Stimulated activated CD8-positive, alpha-beta memory T cell treated with anti-CD3 and anti-CD28 coated beads, Interleukin-7, amount 100 ng/mL, for 48 hours (primary cell): ENCODE data around the gene EEFSEC.

Source experiments
- DNase-seq, 2 donors: peaks; one replicate each; pipeline ENCODE4 v3.0.0-alpha.2; 2020; ENCODE audit warnings: low read depth in 1 of 2; ENCODE audit errors: extremely low read depth in 1 of 2

Gene EEFSEC

DNA sequence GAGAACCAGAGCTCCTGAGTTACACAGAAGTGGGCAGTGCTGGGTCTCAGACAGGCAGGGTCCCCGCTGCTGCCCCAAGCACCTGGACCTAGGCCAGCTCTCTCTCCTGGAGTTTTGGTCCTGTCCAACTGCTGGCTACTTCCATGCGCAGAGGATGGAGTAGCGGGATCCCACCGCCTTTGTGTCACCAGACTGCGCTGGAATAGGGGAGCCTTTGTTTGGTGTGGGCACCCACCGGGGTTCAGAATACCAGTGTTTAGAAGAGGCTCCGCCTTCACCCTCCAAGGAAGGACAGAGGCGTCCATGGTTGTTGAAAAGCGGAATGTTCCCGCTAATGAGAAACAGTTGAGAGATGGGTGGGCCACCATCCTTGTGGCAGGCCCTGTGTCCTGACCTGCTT lies 159.0 kb downstream of the EEFSEC start:
- no peak for DNase-seq

DNA sequence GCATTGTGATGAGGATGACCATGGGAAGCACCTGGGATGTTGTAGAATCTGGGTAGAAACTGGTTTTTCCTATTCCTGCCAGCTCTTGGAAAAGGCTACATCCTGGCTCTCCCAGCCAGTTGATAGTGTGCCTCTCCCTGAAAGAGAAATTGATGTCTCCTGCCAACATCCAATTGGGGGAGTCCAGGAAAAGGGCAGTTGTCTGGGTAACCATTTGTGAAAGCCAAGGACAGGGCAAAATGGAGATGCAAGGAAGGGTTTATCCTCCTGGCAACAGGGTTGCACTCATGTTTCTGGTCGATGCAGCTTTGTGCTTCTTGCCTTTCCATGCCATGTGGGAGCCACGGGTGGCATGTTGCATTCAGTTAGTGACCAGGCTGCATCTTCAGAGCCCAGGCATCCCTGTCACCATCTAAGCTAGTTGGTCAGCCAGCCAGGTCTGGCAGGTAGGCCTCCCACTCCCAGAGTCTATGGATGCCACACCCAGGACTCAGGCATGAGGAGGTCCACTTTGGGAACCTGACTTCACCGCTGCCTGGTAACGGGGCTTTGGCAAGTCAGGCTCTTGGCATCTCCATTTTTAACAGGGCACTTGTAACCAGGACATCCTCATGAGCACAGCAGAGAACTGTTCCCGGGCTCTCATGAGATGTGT lies 159.9 kb downstream of the EEFSEC start:
- no peak for DNase-seq

DNA sequence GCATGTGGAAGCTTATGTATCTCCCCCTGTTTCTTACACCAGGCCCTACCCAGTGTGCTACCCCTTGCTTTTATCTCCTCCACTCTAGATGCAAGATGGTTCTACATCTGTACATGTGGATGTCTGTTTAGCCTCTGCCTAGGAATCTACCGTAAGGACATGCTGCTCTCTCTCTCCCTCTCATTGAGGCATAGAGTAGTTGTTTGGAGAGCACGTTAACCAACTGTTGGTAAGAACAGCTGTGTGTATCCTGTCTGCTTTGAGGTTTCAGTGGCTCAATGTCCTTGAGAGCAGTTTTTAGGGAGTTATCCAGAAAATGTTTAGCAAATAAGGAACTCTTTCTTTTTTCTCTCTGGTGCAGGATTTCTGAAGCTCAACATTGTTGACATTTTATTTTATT lies 160.7 kb downstream of the EEFSEC start:
- DNase-seq, result no peak

DNA sequence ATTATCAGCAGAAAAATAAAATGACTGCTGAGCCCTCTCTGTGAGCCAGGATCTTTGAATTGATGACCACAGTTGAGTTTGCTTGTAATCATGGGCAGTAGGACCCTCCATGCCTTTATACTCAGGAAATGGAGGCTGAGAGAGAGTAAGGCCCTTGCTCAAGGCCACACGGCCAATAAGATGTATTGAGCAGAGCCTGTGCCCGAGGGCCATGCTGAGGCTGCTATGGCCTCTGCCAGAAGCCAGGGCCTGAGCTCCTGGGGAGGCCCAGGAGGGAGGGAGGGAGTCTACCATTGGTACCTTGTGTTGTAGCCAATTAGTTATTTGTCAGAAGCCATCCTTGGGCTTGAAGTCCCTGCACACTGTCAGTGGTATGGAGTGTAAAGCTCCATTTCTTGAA lies 162.0 kb downstream of the EEFSEC start:
- no peak for DNase-seq

DNA sequence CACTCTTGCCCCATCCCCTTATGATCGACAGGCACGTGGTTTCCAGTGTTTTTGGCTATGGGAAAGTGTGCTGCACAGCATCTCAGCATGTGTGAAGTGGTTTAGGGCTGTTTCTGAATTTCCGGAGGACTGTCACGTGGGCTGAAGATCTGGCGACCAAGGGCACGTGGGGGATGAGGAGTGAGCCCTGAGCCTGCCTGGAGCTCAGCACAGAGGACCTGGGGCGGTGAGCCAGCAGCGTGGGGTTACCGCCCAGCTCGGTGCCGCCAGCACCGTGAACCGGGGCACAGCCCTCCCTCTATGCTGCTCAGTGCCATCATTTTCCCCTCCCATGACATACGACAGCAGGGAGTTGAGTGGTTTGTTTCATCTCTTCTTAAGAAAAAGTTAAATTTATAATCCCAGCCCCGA lies 163.2 kb downstream of the EEFSEC start:
- peak; percentile 10 to 17 for DNase-seq

DNA sequence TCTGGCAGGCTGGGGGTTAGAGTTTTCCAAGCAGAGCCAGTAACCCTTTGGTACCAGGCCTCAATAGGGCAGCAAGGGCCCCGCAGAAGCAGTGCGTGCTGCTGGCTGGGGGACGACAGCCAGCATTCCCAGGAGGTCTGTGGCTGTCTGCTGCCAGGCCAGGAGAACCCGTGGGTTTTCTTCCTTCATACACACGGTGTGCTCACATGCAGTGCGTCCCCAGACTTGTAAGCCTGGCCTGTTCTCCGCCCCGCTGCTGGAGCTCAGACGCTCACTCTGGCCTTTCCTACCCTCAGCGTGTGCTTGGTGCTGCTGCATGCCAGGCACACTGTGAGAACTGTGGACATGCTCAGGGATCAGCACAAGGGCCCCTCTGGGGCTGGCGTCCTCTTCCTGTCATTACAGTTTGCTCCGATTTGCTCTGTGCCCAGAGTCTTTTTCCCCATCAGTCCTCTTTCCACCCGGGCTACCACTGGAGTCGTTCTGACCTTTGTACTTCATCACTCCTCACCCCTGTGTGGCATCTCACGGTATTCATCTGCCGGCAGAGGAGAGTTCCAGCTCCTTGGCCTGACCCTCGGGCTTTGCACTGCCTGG lies 163.9 kb downstream of the EEFSEC start:
- DNase-seq, result no peak

DNA sequence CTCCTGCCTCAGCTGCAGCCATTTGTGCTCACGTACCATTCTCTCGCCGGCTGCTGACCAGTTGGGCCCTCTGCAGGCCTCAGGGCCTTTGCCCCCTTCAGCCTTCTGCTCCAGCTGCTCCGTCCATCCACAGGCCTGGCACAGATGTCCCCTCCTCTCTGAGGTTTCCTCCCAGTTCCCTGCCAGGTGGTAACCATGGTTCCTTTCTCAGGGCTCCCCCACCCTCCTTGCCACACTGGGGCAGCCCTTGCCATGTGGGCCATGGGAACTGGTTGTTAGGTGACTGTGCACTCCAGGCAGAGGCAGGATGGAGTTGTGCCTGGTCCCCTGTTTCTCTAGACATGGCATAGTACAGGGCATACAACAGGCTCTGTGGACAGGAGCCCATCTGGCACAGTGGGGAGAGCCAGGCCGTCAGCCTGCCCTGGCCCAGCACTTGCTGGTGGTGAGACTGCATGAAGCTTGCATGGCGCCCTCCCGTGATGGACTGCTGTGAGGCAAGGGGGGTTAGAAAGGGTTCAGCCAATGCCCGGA lies 164.5 kb downstream of the EEFSEC start:
- DNase-seq, result no peak

DNA sequence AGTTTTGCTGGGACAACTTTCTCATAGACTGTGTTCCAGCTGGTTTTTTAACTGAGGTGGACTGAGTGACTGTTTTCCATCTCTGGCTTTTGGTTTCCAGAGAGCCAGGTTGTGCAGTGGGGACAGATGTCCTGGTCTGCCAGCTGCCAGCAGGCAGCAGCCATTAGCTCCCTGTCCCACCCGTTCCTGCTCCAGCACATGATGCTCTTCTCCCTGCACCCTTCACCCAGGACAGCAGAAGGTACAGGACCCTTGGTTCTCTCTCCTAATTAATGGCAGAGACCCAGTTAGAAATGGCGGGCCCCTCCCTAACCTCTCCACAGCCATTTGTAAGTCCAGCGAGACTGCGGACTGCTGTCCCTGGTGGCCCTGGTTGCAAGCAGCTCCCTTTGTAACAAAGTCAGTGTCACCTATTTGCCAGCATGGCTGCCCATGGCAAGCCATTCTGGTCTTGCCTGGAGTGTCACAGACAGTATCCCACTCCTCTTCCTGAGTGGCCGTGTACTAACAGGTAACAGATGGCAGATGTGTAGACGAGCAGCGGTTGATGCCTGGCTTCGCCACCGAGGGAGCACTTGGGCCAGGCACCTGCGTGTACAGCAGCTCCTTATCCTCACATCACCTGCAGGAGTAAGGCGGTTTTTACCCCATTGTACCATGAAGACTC lies 165.1 kb downstream of the EEFSEC start:
- no peak for DNase-seq

DNA sequence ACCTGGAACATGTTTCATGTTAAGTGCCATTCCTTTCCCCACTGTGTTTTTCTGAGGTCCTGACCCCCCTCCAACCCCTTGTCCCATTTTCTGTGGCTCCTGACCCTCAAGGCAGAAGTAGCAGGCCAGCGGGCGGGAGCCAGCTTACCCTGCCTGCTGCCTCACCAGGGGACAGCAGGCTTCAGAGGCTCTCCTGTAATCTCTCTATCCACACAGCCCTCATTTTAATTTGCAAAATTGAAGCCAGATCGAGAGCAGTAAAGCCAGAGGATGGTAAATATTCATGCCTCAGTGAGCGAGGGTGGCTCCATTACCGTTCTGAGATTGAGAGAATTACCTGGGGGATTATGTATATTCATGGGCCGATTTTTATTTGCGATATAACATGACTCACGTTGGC lies 165.8 kb downstream of the EEFSEC start:
- no peak for DNase-seq

DNA sequence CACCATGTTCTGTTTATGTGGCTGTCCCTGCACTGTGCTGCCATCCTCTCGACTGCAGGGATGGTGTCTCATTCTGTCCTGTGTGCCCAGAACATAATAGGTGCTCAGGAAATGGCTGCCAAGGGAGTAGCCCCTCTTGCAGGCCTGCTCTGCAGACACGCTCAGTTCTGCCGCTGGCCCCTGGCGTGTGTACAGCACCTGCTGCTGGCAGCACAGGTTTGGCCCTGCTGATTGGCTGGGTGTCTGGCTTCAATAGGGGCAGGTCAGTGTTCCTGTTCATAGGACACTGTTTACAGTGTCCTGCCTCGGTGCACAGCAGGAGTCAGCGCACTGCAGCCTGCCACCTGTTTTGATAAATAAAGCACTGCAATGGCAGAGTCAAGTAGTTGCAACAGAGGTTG lies 166.5 kb downstream of the EEFSEC start:
- no peak for DNase-seq

DNA sequence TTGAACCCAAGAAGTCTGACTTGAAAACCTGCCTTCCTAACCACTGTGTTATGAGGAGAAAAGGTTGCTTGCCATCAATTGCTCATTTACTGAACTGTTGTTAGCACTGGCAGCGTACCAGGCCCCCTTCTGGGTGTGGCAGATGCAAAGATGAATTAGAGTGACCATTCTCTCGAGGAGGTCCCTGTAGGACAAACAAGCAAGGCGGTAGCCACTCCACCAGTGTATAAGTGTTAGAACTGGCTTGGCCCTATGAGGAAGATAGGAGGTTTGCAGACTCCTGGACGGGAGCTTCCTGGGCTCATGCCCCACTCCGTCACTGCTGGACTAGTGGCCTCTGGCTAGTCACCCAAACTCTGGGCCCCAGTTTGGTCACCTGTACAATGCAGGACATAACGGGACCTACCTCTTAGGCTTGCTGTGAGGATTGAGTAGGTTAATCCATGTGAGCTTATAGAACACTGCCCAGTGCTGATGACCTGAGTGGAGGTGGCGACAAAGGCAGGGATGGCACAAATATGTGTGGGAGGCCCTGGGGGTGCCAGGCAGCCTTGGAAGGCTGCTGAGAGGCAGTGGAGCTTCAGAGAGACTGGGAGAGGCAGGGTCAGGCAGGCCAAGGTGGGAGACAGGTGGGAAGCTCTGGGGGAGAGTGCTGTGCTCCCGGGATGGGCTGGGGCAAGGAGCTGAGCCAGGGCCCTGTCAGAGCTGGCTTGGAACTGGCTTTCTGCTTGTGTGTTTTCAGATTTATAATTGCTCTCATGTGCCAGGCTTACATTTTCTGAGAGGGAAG lies 167.5 kb downstream of the EEFSEC start:
- DNase-seq, result no peak

DNA sequence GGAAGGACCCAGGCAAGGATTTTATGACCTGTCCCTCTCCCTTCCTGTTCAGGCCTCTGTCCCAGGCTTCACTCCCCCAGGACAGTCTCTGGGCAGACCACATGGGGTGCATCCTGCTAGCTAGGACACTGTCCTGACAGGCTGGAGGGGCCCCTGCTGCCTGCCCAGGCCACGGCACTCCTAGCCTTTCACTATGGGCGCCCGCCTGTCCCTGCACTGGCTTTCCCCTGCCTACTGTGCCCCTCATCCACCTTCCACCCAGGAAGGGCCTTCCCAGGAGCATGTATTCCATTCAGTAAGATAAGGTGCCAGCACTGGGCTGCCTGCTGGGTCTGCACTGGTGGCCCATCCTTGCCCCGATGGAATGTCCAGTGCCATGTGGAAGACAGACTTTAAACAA lies 168.1 kb downstream of the EEFSEC start:
- no peak for DNase-seq

DNA sequence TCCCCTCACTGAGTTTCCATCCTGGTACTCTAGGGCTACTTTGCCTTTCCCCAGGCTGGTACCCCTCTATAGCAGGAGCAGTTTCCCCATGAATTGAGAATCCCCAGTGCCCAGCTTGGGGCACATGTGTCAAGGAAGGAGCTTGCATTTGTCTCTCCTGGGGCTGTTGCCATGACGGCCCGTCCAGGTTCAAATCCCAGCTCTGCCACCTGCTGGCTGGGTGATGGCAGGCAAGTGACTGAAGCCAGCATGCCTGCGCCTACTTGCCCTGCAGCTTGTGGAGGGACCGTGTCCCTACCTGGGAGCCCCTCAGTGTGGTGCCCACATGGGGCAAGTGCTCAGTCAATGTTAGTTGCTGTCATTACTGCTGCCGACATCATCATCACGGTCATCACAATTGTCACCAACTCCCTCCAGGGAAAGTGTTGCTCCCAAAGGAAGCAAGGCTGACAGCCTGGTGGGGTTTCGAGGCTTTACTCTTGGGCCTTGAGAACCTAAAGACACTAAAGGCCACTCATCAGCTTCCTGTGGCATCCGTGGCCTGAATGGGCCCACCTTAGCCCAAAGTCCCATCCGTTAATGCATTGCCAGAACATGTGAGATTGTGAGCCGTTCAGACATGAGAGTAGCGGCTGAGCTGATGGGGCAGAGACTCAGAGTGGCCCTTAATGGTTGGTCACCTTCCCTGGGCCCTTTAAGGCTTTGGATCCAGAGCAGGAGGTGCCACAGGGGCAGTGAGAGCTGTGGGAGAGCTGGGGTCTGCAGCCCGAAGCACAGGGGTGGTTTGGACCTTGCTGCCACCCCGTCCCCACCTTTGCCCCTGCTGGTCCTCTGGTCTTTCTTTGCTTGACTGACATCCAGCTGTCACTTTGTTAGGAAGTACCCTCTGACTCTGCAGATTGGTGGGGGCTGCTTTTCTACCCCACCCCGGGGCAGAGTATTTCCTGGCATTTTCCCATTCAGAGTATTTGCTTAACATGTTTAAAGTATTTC lies 169.0 kb downstream of the EEFSEC start:
- DNase-seq, result peak in 1 of 2 donors; percentile 7

DNA sequence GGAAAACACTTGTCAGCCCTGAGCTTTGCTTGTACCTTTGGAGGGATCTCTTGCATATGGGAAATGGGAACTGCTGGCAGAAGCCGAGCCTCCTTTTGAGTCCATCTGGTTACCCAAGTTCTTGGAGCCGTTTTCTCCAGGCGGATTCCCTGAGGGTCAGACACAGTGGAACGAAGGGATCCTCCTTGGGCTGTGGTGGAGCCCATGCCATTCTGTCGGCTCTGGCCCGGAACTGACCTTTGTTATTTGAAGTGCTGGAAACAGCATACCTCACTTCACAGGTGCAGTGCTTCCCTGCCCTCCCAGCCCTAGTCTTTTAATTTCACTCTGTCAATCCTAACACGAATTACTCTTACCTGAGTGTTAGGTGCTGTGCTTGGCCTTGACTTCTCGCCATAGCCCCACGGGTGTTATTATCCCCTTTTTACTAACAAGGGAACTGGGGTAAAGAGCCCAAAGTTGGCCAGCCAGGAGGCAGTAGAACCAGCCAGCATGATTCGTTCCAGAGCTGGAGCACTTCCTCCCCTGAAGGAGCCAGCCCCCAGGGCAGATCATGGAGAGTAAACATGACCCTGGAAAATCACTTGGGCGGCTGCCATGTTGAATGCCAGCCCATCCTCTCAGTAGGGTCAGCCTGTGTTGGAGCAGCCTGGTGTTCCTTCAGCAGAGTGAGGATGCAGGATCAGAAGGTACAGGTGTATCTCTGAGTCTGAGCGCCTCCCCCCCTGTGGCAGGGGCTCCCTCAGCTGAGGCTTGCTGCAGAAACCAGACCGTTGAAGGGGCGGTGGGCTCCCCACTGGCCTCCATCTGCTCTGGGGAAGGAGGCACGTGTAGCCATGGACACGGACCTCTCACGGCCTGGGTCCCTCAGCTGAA lies 170.2 kb downstream of the EEFSEC start:
- no peak for DNase-seq

DNA sequence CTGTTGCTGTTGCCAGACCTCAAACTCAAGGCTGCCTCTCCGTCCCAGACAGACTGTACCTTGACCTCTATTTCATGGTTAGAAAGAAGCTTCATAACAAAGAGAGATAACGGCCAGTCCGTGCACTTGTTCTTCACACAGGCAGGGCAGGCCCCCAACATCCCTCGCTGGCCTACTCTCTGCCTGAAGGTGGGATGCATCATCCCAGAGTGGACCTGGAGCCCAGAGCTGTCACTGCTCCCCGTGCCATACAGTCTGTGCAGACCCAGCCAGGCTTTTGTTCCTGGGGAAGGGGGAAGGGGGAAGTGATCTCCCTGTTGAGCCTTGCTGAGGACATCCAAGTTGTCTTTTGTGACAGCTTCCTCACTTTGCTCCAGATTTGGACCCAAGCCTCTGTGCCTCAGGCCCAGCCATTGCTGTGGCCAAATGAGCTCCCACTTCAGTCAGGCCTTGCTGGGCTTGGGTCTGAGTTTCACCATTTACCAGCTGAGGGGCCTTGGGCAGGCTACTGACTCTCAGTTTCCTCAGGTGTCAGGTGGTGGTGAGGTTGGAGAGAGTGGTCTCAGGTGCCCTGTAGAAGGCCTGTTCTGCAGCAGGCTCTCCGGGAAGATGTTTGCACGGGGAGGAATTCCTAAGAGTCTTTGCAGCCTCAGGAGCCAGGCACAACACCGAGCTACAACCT lies 171.8 kb downstream of the EEFSEC start:
- DNase-seq, result no peak

DNA sequence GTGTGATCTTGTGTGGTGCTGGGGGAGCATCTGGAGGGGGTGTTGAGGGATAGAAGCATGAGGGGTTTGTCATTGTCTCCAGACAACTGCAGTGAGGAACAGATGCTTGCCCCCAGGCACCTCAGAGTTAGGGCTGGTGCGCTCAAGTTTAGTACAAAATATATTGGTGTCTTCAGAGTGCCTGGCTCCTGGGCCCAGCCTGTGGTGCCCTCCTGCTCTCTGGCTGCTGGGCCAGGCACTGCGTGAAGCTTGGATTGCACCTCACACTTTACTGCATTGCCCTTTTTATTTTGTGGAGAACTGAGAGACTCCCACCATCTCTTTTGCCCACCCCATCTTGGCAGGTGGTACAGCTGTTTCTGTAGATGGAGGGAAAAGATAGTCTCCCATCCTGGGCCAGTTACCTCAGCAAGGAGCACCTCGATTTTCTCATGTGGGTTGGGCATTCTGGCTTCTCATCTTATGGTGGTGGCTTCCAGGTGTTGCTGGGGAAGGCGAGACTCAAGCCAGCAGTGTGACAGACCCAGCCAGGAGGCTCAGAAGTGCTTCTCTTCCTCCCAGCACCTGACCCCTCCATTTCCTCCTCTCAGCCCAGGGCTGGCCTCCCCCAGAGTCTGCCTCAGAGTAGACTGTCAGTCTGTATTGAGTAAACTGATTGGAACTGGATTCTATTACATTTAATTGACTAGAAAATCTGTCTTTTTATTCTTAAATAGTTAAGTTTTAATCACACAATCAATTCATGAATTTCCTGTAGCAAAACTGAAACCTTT lies 173.0 kb downstream of the EEFSEC start:
- DNase-seq, result no peak

DNA sequence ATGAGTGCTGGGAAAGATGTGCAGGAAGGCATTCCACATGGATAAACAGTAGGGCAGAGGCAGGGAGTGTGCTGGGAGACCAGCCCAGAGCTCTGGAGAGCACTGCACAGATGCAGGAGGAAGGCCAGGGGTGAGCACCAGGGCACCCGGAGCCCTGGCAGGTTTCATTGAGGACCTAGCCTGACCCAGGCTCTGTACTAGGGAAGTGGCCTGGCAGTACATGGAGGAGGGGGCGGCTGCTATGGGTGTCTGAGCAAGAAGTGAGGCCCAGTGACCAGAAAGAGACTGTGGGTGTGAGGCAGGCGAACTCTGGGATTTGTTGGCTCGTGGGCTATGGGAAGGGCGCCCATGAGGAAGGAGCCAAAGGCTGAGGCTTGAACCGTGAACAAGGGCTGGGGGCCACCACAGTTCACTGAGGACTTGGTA lies 174.3 kb downstream of the EEFSEC start:
- DNase-seq, result no peak
